ENCODE data around the gene ABCF3.

GRCh38 chr3:184228376-184229137, 42.6 kb downstream of the ABCF3 start:
- TF ChIP-seq CTCF (IDR thresholded peaks at IDR 0.05) (no peak), POLR2AphosphoS5 (IDR thresholded peaks at IDR 0.05) (no peak), EP300 (IDR thresholded peaks at IDR 0.05) (no peak), POLR2A (IDR thresholded peaks at IDR 0.05) (no peak)

Measured in gastroesophageal sphincter (tissue), 3 donors.